GM23338 (cell line): ENCODE measurements around the gene NDST1.

Experiments
- CTCF ChIP-seq, 2 experiments: fragments of 200-600 bp in 1 of 2; sonication (generic) in 1 of 2; conservative IDR thresholded peaks; 2 replicates each; pipeline versions ENCODE4 v1.5.1 to v1.6.1; 2016 to 2017; ENCODE audit warnings: antibody characterized with exemption in 2 of 2, low read depth in 2 of 2, mild to moderate bottlenecking in 2 of 2, moderate library complexity in 1 of 2
- POLR2AphosphoS5 ChIP-seq: IDR thresholded peaks from 2 replicates; pipeline ENCODE4 v1.6.1; 2016; ENCODE audit warnings: antibody characterized with exemption, low read depth
- ZNF114 ChIP-seq: fragments of 250-450 bp; sonication (Bioruptor Pico); IDR thresholded peaks from 2 replicates; pipeline ENCODE4 v1.5.0; 2020; ENCODE audit warnings: mild to moderate bottlenecking, moderate library complexity

GRCh38 chr5:150527038-150527437, 19.1 kb downstream of the NDST1 start:
- TF ChIP-seq POLR2AphosphoS5 (no peak), CTCF (conservative IDR thresholded peaks at IDR 0.05; ENCODE audit: low read depth in 2 of 2) (no peak), ZNF114 (no peak)
